HG03095 (cell line): ENCODE measurements around the gene CCSER2.
"Not testable (repeated sequence)": the region's sequence is repeated elsewhere in the genome, so short reads cannot be mapped to it uniquely, and the experiment has no call there.

ENCODE experiments used
- ATAC-seq: cut with Tn5 transposase; IDR thresholded peaks from one replicate; pipeline ENCODE4 v1.9.1; 2021; ENCODE audit warnings: moderate library complexity; ENCODE audit not compliant: unreplicated experiment

The CCSER2 gene

GRCh38 chr10:84429926-84430520 is 101.6 kb downstream of the CCSER2 start:
- peak; percentile 96 for ATAC-seq

GRCh38 chr10:84432891-84433290 is 104.5 kb downstream of the CCSER2 start:
- no peak for ATAC-seq

DNA sequence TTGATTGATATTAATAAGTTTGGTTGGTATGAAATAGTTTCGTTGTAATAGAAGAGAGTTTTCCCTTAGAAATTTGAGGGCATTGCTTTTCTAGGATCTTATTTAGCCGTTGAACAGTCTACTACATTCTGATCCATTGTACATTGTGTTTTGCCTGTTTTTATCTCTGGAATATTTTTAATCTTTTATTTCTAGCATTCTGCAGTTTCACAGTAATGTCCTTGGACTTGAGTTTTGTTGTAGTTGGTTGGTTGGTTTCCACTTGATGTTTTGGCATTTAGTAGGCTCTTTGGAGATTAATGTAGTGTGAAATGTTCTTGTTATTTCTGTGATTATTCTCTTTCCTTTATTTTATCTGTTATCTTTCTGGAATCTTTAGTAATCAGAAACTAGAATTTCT is 112.4 kb downstream of the CCSER2 start:
- ATAC-seq = no peak

GRCh38 chr10:84447701-84448400 is 119.5 kb downstream of the CCSER2 start:
- no peak for ATAC-seq

- ATAC-seq = not testable (repeated sequence)
Observed at GRCh38 chr10:84449351-84449750, 121.0 kb downstream of the CCSER2 start.

DNA sequence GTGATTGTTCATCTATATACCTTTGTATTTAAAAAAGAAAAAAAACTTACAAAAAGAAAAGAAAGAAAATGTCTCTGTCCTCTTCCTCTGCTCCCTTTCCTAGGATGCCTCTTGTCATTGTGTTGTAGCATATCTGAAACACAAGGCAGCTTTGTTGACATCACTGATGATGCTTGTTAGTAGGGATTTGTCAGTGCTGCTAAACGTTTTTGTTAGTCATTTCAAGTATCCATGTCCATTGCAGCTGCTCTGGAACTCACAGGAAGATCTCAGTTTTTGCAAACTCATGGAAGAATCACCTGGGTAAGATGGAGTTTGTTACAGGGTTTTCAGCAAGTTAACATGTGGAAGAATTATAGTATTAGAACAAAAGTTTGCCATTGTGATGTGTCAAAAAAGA is 123.6 kb downstream of the CCSER2 start:
- ATAC-seq = no peak

- no peak for ATAC-seq
Observed at GRCh38 chr10:84453303-84453702, 124.9 kb downstream of the CCSER2 start.

GRCh38 chr10:84456126-84456525 is 127.7 kb downstream of the CCSER2 start:
- ATAC-seq = no peak

DNA sequence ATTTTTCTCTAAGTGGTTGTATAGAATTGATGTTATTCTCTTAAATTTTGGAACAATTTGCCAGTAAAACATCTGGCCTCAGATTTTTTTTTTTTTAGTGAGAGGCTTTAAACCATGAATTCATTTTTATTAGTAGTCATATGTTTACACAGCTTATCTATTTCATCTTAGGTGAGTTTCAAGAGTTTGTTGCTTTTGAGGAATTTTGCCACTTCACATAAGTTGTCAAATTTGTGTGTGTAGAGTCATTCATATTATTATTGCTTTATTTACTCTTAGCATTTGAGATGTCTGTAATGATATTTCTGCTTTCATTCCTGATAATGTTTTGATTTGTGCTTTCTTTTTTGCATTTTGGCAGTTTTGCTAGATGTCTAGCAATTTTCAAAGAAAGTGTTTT is 132.1 kb downstream of the CCSER2 start:
- ATAC-seq = no peak

DNA sequence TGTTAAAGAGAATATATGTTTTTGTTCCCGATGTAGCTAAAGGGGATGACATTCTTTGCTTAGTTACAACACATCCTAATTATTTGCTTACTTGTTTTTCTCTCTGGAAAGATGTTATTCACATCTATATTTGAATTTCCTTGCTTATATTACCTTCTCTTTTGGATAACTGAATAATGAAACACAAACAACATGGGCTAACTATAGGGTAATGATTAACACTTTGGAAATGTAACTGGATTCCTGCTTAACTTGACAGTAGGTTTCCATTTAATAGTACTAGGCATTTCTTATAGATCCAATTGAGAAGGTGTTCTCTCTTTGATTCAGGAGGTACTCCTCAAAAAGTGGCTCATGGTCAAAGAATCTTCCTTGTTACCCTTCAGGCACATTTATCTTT is 141.1 kb downstream of the CCSER2 start:
- no peak for ATAC-seq

GRCh38 chr10:84473136-84473535 is 144.7 kb downstream of the CCSER2 start:
- ATAC-seq = no peak

- no peak for ATAC-seq
Observed at GRCh38 chr10:84477398-84478128, 149.2 kb downstream of the CCSER2 start.

DNA sequence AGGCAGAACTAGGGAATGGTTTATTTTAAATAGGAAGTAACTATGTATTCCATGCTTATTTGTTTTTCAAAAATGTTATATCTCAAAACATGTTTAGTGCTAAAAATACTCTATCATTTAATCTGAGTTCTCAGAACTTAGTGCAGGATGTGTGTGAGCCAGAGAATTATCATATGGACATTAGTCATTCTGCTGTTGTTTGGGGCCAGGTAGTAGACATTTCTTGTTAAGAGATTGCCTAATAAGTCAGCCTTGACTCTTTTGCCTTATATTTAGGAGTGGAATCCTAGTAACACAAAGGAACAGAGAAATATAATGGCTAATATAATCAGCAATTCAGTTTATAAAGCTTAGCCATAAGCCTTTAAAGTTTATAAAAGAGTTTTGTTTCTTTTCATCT is 149.8 kb downstream of the CCSER2 start:
- no peak for ATAC-seq

GRCh38 chr10:84478679-84479078 is 150.3 kb downstream of the CCSER2 start:
- ATAC-seq = no peak

- no peak for ATAC-seq
Observed at GRCh38 chr10:84484541-84484940, 156.2 kb downstream of the CCSER2 start.

DNA sequence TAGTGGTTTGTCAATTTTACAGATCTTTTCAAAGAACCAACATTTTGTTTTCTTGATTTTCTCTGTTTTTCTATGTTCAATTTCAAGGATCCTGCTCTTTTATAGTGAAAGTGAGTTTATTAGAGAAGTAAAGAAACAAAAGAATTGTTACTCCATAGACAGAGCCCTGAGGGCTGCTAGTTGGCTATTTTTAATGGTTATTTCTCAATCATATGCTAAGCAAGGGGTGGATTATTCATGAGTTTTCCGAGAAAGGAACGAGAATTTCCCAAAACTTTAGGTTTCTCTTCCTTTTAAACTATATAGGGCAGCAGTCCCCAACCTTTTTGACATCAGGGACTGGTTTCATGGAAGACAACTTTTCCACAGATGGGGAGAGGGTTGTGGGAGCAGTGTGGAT is 165.0 kb downstream of the CCSER2 start:
- no peak for ATAC-seq

GRCh38 chr10:84493951-84494848 is 165.8 kb downstream of the CCSER2 start:
- no peak for ATAC-seq

DNA sequence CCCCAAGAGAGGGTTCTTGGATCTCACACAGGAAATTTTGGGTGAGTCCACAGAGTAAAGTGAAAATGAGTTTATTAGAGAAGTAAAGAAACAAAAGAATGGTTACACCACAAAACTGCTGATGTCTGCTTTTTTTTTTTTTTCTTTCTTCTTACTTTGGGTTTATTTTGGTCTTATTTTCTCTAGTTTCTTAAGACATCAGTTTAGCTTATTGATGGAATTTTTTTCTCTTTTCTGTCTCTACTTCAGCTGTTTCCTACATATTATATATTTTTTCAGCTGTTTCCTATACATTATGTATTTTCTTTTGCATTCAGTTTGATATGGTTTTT is 166.4 kb downstream of the CCSER2 start:
- ATAC-seq = no peak

DNA sequence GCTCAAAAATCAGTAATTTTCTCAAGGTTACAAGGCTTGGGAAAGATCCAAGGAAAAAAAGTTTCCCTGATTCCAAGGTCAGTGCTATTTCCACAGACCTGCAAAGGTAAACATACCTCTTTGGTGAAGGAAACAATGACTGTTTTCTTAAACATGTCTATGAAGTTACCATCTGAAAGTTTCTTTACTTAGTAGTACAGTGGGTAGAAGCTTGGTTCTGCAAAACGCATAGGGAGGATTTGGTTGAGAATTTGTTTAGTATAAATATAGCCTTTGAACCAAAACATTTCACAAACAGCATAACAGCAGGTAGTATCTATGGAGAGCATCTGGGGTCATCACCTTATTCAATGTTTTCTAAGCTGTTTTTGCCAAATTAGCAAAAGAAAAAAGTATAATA is 169.6 kb downstream of the CCSER2 start:
- ATAC-seq = no peak

DNA sequence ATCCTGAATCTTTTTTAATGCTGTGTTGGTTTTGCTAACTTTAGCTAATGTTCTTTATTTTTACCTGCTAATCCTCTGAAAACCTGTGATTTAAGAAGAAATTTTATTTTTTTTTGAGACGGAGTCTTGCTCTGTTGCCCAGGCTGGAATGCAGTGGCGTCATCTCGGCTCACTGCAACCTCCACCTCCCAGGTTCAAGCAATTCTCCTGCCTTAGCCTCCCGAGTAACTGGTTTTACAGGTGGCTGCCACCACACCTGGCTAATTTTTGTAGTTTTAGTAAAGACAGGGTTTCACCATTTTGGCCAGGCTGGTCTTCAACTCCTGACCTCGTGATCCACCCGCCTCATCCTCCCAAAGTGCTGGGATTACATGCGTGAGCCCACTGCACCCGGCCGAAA is 170.7 kb downstream of the CCSER2 start:
- not testable (repeated sequence) for ATAC-seq

DNA sequence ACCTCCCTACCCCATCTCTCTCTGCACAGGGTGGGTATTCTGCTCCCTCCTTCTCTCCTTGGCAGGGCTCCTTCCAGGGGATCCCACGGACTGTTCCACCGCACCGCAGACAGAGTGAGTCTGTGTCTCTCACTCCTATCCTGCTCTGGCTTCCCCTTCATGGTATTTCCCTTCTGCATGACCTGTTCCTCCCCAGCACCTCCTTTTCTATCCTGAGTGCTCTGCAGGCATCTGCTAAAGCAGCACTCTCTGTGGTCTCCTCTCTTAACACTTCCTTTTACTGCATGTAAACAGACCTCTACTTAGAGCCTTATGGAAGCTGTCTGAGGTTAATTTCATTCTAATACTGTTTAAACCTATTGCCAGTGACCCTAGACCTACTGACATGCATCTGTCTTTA is 171.5 kb downstream of the CCSER2 start:
- ATAC-seq = peak; percentile 50
